GM12874 (cell line): ENCODE data around the gene KCNIP1.

ENCODE experiments used
- TF ChIP-seq, protein P1 (sequence below): IDR thresholded peaks from 2 replicates; pipeline ENCODE4 v1.5.1; 2011; ENCODE audit warnings: low read depth, mild to moderate bottlenecking, control low read depth, low read length, moderate library complexity; ENCODE audit not compliant: insufficient read depth

The KCNIP1 gene

DNA sequence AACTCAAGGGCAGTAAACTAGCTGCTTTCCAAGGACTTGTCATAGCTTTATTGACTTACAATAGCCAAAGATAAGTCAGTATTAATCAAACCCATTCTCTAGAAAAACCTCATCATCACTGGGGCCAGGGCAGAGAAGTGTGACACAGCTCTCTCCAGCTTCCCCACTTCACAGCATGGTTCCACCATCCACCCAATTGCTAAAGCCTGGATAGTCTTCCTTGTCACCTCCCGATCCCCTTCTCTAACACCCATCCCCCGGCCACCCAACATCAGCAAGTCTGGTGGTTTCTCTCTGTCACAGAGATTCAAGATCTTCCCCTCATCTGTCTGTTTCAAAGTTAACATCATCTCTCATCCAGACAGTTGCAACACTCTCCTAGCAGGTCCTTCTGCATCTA is 191.1 kb downstream of the KCNIP1 start:
- TF ChIP-seq, protein P1, sequence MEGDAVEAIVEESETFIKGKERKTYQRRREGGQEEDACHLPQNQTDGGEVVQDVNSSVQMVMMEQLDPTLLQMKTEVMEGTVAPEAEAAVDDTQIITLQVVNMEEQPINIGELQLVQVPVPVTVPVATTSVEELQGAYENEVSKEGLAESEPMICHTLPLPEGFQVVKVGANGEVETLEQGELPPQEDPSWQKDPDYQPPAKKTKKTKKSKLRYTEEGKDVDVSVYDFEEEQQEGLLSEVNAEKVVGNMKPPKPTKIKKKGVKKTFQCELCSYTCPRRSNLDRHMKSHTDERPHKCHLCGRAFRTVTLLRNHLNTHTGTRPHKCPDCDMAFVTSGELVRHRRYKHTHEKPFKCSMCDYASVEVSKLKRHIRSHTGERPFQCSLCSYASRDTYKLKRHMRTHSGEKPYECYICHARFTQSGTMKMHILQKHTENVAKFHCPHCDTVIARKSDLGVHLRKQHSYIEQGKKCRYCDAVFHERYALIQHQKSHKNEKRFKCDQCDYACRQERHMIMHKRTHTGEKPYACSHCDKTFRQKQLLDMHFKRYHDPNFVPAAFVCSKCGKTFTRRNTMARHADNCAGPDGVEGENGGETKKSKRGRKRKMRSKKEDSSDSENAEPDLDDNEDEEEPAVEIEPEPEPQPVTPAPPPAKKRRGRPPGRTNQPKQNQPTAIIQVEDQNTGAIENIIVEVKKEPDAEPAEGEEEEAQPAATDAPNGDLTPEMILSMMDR: no peak

DNA sequence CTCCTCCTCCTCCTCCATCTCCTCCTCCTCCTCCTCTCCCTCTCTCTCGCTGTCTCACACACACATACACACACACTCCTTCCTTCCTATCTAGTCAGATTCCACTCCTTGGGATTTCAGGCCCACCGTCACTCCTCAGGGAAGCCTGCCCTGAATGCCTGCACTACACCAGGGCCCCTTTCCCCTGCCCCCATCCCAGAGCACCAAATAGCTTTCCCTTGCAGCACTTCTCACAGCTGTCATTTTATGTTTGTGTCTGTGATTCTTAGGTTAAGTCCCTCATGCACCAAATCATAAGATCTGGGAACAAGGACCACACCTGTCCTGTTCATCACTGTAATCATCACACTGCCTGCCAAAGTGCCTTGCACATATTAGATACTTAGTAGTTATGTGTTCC is 193.2 kb downstream of the KCNIP1 start:
- TF ChIP-seq, protein P1: no peak

DNA sequence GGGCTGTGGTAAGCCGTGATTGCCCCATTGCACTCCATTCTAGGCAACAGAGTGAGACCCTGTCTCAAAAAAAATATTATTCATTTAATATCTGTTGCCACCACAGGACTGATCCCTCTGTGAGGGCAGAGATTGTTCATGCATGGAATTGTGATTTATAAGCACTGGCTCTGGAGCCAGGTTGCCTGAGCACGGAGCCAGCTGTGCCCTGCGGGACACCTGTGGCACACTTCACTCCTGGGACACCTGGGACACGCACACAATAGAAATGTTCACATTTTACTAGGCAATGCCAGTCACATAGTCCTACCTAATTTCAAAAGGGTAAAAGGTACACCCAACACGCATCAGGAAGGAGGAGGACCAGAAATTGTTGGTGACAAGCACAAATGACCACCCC is 196.7 kb downstream of the KCNIP1 start:
- TF ChIP-seq, protein P1: no peak

DNA sequence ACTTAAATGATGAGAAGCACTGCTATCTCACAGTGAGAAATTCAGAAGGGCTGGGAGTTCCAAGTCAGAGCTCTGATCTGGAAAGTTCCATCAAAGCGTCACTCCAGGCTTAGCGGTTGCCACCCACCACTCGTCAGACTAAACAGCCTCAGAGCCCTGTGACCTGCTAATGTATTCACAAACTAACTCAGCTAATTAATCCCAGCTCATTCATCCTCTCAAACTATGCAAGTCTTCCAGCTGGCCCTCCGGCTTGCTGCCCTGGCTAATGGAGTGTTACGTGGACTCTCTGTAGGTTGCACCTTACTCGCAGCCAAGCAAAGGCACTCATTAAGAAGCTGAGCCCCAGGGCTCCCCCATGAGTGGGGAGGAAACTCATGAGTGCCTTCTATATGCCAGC is 197.5 kb downstream of the KCNIP1 start:
- TF ChIP-seq, protein P1: no peak

DNA sequence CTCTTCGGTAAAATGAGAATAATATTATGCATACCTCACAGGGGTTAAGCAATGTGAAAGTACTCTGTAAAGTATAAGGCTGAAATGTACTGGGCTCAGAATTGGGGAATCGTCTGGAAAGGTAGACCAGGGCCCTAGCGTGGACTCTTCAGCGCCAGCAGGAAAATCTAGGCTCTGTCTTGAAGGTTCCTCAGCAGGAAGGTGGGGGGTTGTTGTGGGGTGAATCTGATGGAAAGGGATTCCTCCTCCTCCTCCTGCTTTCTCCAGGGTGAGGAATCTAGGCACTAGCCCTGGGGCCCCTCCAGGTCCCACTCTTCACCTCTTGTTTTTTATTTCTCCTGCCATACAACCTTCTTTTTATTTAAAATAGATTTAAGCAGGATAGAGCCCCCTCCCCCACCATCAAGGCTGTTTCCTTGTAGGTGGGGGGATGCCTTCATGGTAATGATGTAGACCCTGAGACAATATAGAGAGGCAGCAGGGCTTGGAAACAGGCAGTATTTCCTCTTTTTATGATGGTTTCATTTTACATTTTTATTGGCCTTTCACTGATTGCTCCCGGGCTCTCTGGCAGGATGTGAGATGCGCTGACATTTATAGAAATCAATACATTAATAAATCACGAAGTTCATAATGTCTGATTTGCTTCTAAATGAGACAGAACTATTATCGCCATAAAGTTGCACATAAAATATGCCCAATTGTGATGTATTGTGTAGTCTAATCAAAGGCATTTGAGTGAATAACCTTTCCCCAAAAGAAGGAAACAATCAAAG is 200.8 kb downstream of the KCNIP1 start:
- TF ChIP-seq, protein P1: no peak

DNA sequence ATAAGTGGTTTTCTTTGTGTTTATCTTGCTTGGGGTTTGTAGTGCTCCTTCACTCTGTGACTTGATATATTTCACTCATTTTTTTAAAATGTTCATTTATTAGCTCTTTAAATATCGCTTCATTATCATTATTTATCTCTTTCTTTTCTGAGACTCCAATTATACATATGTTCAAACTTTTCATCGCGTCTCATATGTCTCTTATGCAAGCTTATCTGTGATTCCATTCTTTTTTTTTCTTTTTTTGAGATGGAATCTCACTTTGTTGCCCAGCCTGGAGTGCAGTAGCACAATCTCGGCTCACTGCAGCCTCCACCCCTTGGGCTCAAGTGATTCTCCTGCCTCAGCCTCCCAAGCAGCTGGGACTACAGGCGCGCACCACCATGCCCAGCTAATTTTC is 205.8 kb downstream of the KCNIP1 start:
- TF ChIP-seq, protein P1: no peak

DNA sequence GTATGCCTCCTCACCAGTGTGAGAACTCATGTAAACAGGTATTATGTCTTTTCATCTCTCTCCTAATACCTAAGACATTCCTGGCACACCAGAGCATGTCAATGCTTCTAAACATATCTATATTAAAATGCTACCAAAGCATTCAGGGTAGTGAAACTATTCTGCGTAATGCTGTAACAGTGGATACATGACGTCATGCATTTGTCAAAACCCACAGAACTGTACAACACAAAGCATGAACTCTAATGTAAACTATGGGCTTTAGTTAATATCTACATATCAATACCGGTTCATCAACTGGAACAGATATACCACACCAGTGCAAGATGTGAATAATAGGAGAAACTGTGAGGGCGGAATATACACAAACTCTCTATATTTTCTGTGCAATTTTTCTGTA is 207.5 kb downstream of the KCNIP1 start:
- TF ChIP-seq, protein P1: no peak
